SK-N-SH treated with all-trans-retinoic acid at 6 μM for 48 hours (cell line): Measurements from ENCODE around the gene TSPAN14.

Experiments
- ATAC-seq: fragments of 200-7000 bp; cut with Tn5 transposase; 3 replicates; pipeline ENCODE4 v1.9.1; 2020; ENCODE audit warnings: mild to moderate bottlenecking, moderate library complexity
- ARNTL ChIP-seq: fragments of 450-650 bp; formaldehyde crosslinking; IDR thresholded peaks from 2 replicates; pipeline ENCODE4 v1.5.0; 2020; ENCODE audit warnings: low read depth, mild to moderate bottlenecking, moderate library complexity, borderline replicate concordance
- BACH2 ChIP-seq: fragments of 250-450 bp; sonication (Bioruptor Pico); IDR thresholded peaks from 2 replicates; pipeline ENCODE4 v1.9.0; 2021; ENCODE audit warnings: mild to moderate bottlenecking, borderline replicate concordance
- CSDC2 ChIP-seq: fragments of 250-450 bp; sonication (Bioruptor Pico); IDR thresholded peaks from 2 replicates; pipeline ENCODE4 v1.5.0; 2020; ENCODE audit warnings: mild to moderate bottlenecking, moderate library complexity
- GLIS3 ChIP-seq: fragments of 250-450 bp; sonication (Bioruptor Pico); IDR thresholded peaks from 2 replicates; pipeline ENCODE4 v1.5.0; 2020; ENCODE audit warnings: mild to moderate bottlenecking, moderate library complexity
- ISL1 ChIP-seq: fragments of 250-450 bp; sonication (Bioruptor Pico); IDR thresholded peaks from 2 replicates; pipeline ENCODE4 v2.1.2; 2022; ENCODE audit warnings: mild to moderate bottlenecking, moderate library complexity
- OSR1 ChIP-seq: fragments of 250-450 bp; sonication (Bioruptor Pico); IDR thresholded peaks from 2 replicates; pipeline ENCODE4 v1.8.0; 2022; ENCODE audit warnings: moderate library complexity, mild to moderate bottlenecking, inconsistent platforms
- POU6F1 ChIP-seq: fragments of 250-450 bp; sonication (Bioruptor Pico); IDR thresholded peaks from 2 replicates; pipeline ENCODE4 v1.8.0; 2021; ENCODE audit warnings: low read depth, mild to moderate bottlenecking, moderate library complexity, borderline replicate concordance
- RARB ChIP-seq: fragments of 250-450 bp; sonication (Bioruptor Pico); IDR thresholded peaks from 2 replicates; pipeline ENCODE4 v1.8.0; 2021; ENCODE audit warnings: mild to moderate bottlenecking, moderate library complexity
- SNAI2 ChIP-seq: fragments of 250-450 bp; sonication (Bioruptor Pico); IDR thresholded peaks from 2 replicates; pipeline ENCODE4 v1.5.0; 2020; ENCODE audit warnings: mild to moderate bottlenecking, moderate library complexity
- TCF4 ChIP-seq: fragments of 250-450 bp; sonication (Bioruptor Pico); IDR thresholded peaks from 2 replicates; pipeline ENCODE4 v1.8.0; 2021; ENCODE audit warnings: mild to moderate bottlenecking, moderate library complexity, borderline replicate concordance
- TOX ChIP-seq: fragments of 250-450 bp; sonication (Bioruptor Pico); IDR thresholded peaks from 2 replicates; pipeline ENCODE4 v1.8.0; 2021; ENCODE audit warnings: mild to moderate bottlenecking, moderate library complexity, borderline replicate concordance
- TSHZ2 ChIP-seq: fragments of 250-450 bp; sonication (Bioruptor Pico); IDR thresholded peaks from 2 replicates; pipeline ENCODE4 v1.5.0; 2020; ENCODE audit warnings: mild to moderate bottlenecking, moderate library complexity
- ZC3H10 ChIP-seq: fragments of 250-450 bp; sonication (Bioruptor Pico); IDR thresholded peaks from 2 replicates; pipeline ENCODE4 v1.5.1; 2021; ENCODE audit warnings: mild to moderate bottlenecking, moderate library complexity
- ZFP3 ChIP-seq: fragments of 250-450 bp; sonication (Bioruptor Pico); IDR thresholded peaks from 2 replicates; pipeline ENCODE4 v1.5.0; 2020; ENCODE audit warnings: mild to moderate bottlenecking, moderate library complexity
- ZFP30 ChIP-seq: fragments of 450-650 bp; formaldehyde crosslinking; IDR thresholded peaks from 2 replicates; pipeline ENCODE4 v1.5.0; 2022; ENCODE audit warnings: mild to moderate bottlenecking, moderate library complexity
- ZNF565 ChIP-seq: fragments of 450-650 bp; formaldehyde crosslinking; conservative IDR thresholded peaks from 2 replicates; pipeline ENCODE4 v1.5.0; 2020; ENCODE audit warnings: low read depth, mild to moderate bottlenecking, moderate library complexity
- ZNF70 ChIP-seq: fragments of 450-650 bp; formaldehyde crosslinking; IDR thresholded peaks from 2 replicates; pipeline ENCODE4 v1.5.0; 2020; ENCODE audit warnings: mild to moderate bottlenecking, moderate library complexity
- ZNF8 ChIP-seq: fragments of 450-650 bp; formaldehyde crosslinking; IDR thresholded peaks from 2 replicates; pipeline ENCODE4 v1.5.0; 2020; ENCODE audit warnings: mild to moderate bottlenecking, moderate library complexity
- TF ChIP-seq, protein P1 (sequence below): fragments of 250-450 bp; sonication (Bioruptor Pico); IDR thresholded peaks from 2 replicates; pipeline ENCODE4 v1.5.1; 2021; ENCODE audit warnings: mild to moderate bottlenecking, moderate library complexity
- TF ChIP-seq, protein P2 (sequence below): fragments of 250-450 bp; sonication (Bioruptor Pico); IDR thresholded peaks from 2 replicates; pipeline ENCODE4 v1.8.0; 2020; ENCODE audit warnings: mild to moderate bottlenecking, moderate library complexity, borderline replicate concordance
- TF ChIP-seq, protein P3 (sequence below): fragments of 250-450 bp; sonication (Bioruptor Pico); IDR thresholded peaks from 2 replicates; pipeline ENCODE4 v1.5.1; 2020; ENCODE audit warnings: low read depth, mild to moderate bottlenecking, moderate library complexity

Gene TSPAN14

DNA sequence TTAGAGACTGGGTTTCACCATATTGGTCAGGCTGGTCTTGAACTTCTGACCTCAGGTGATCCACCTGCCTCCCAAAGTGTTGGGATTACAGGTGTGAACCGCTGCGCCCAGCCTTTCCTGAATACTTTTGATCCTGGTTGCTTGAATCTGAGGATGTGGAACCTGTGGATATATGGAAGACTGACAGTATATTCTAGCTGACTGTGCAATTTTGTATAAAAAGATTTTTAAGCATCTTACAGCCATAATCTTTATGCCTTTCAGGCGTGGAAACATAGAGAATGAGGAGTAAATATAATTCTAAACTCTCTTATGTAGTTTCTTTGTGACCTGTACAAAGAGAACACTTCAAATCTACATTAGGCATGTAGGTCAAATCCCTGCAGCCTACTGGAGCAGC is 16.2 kb downstream of the TSPAN14 start:
- ATAC-seq: no peak

DNA sequence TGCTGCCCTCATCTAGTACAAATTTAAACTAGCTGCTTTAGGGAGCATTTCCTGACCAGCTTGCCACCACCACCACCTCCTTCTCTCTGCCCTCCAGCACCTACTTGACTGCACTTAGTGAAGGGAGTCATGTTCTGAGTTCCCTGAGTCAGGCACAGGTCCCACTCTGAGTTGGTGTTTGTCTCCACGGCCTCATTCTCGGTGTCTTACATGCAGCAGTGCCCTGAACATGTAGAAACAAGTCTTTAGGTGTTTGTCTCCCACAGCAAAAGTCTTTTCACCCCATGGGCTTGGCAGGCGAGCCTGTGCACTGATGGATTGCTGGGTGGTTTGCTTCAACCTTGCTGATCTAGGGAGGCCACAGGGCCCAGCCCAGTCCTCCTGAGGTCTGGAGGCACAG is 16.9 kb downstream of the TSPAN14 start:
- ATAC-seq: no peak
- TF ChIP-seq RARB (CRISPR knock-in tag) (no peak), SNAI2 (no peak), ZFP30 (CRISPR knock-in tag) (no peak), TCF4 (no peak), TSHZ2 (no peak), ZNF8 (CRISPR knock-in tag) (no peak), ZC3H10 (CRISPR knock-in tag) (no peak), TOX (CRISPR knock-in tag) (no peak), GLIS3 (no peak), ISL1 (CRISPR knock-in tag) (no peak), CSDC2 (no peak), ZFP3 (CRISPR knock-in tag) (no peak), POU6F1 (CRISPR knock-in tag) (no peak)
- TF ChIP-seq, protein P1, sequence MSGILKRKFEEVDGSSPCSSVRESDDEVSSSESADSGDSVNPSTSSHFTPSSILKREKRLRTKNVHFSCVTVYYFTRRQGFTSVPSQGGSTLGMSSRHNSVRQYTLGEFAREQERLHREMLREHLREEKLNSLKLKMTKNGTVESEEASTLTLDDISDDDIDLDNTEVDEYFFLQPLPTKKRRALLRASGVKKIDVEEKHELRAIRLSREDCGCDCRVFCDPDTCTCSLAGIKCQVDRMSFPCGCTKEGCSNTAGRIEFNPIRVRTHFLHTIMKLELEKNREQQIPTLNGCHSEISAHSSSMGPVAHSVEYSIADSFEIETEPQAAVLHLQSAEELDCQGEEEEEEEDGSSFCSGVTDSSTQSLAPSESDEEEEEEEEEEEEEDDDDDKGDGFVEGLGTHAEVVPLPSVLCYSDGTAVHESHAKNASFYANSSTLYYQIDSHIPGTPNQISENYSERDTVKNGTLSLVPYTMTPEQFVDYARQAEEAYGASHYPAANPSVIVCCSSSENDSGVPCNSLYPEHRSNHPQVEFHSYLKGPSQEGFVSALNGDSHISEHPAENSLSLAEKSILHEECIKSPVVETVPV (CRISPR knock-in tag): no peak
- TF ChIP-seq, protein P2, sequence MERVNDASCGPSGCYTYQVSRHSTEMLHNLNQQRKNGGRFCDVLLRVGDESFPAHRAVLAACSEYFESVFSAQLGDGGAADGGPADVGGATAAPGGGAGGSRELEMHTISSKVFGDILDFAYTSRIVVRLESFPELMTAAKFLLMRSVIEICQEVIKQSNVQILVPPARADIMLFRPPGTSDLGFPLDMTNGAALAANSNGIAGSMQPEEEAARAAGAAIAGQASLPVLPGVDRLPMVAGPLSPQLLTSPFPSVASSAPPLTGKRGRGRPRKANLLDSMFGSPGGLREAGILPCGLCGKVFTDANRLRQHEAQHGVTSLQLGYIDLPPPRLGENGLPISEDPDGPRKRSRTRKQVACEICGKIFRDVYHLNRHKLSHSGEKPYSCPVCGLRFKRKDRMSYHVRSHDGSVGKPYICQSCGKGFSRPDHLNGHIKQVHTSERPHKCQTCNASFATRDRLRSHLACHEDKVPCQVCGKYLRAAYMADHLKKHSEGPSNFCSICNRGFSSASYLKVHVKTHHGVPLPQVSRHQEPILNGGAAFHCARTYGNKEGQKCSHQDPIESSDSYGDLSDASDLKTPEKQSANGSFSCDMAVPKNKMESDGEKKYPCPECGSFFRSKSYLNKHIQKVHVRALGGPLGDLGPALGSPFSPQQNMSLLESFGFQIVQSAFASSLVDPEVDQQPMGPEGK (CRISPR knock-in tag): no peak
- TF ChIP-seq, all 23 proteins: peak for 0

More for the DNA sequence above, 16.2 kb downstream of the TSPAN14 start:
- TF ChIP-seq, protein P3, sequence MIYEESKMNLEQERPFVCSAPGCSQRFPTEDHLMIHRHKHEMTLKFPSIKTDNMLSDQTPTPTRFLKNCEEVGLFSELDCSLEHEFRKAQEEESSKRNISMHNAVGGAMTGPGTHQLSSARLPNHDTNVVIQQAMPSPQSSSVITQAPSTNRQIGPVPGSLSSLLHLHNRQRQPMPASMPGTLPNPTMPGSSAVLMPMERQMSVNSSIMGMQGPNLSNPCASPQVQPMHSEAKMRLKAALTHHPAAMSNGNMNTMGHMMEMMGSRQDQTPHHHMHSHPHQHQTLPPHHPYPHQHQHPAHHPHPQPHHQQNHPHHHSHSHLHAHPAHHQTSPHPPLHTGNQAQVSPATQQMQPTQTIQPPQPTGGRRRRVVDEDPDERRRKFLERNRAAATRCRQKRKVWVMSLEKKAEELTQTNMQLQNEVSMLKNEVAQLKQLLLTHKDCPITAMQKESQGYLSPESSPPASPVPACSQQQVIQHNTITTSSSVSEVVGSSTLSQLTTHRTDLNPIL (CRISPR knock-in tag): no peak
- TF ChIP-seq OSR1 (CRISPR knock-in tag) (no peak), ZNF8 (CRISPR knock-in tag) (no peak), ZNF565 (CRISPR knock-in tag) (no peak), SNAI2 (no peak), RARB (CRISPR knock-in tag) (no peak), ARNTL (CRISPR knock-in tag) (no peak), ZNF70 (CRISPR knock-in tag) (no peak), GLIS3 (no peak), POU6F1 (CRISPR knock-in tag) (no peak), ZFP30 (CRISPR knock-in tag) (no peak), BACH2 (CRISPR knock-in tag) (no peak), CSDC2 (no peak), ZC3H10 (CRISPR knock-in tag) (no peak), TOX (CRISPR knock-in tag) (no peak)
- TF ChIP-seq, protein P1 (CRISPR knock-in tag): no peak
- TF ChIP-seq, protein P2 (CRISPR knock-in tag): no peak
